HTR-8/SVneo (cell line): ENCODE results near the gene SLC29A2.

ENCODE experiments used
- DNase-seq: peaks from one replicate; pipeline ENCODE4 v3.0.0; 2011; ENCODE audit warnings: low spot score, mixed read lengths; ENCODE audit not compliant: insufficient read length
- FAIRE-seq: peaks from 2 replicates; lab custom pipeline; 2011; peaks lifted over from hg19 to GRCh38; lab: Jason Lieb, UNC

The SLC29A2 gene, protein sequence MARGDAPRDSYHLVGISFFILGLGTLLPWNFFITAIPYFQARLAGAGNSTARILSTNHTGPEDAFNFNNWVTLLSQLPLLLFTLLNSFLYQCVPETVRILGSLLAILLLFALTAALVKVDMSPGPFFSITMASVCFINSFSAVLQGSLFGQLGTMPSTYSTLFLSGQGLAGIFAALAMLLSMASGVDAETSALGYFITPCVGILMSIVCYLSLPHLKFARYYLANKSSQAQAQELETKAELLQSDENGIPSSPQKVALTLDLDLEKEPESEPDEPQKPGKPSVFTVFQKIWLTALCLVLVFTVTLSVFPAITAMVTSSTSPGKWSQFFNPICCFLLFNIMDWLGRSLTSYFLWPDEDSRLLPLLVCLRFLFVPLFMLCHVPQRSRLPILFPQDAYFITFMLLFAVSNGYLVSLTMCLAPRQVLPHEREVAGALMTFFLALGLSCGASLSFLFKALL

DNA sequence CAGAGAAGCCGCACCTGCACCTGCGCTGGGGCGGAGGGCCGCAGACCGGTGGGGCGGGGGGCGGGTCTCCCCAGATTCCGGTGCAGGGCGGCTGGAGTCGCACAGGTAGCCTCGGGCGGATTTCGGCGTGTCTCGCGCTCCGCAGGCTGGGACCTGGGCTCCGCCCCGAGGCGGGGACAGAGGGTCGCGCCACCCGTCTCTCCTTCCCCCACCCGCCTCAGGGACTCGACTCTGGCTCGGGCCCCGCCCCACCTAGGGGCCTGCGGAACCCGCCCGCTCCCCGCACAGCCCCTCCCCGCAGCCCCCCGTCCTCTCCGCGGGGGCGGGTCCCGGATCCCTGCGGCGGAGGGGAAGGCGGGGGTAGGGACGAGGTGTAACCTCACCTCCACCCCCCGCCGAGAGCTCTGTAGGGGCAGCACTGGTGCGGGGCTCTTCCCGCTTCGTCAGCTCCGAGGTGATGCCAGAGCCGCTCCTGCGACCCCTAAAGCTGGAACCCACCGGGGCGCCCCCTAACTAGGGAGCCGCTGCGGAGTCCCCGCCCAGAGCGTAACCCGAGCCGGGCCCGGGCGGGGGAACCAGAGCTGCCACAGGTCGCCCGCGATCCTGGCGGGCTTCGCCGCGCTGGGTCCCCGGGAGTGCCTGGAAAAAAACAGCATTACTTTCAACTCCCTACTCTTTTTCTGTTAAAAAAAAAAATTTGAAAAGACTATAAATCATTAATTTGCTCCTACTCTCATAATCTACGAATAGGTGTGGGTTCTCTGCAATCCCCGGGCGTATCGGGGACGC is at the start of gene SLC29A2:
TSS of gene SLC29A2 (minus strand) at position 134 of the 789 bp plus-strand sequence. CDS start 169 bp downstream, outside the sequence.
- DNase-seq = peak; percentile 91
- peak; percentile 93 for FAIRE-seq

DNA sequence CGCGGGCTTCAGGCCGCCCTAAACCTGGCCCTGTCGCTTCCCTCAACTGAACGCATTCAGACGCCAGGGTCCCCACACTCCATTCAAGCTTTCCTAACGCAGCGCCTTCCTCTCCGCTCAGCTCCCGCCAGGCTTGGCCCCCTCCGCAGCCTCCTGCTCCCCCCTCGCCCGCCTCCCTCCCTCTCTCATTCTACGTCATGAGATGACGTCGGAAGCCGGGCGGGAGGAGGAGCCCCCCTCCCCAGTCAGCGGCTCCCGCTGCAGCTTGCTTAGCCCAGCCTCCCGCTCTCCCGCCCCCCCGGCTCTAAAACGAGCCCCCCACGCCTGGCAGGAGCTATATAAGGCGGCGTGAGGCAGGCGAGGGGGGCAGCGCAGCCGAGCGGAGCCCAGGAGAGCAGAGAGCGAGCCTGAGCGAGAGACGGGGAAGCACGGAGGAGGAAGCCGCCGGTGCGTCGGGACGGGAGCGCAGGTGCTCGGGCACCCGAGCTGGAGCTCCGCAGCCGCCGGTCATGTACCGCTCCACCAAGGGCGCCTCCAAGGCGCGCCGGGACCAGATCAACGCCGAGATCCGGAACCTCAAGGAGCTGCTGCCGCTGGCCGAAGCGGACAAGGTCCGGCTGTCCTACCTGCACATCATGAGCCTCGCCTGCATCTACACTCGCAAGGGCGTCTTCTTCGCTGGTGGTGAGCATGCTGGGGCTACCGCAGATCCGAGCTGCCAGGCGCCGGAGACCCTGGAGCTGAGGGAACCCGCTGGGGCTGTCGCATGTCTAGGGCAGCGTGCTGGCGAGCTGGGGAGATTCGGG is 49.3 kb upstream of the SLC29A2 start, which contains the start of gene NPAS4:
TSS of gene NPAS4 (plus strand) at position 365 of the 806 bp plus-strand sequence. CDS start at position 510, 145 bp downstream.
- FAIRE-seq (no peak), DNase-seq (no peak)

DNA sequence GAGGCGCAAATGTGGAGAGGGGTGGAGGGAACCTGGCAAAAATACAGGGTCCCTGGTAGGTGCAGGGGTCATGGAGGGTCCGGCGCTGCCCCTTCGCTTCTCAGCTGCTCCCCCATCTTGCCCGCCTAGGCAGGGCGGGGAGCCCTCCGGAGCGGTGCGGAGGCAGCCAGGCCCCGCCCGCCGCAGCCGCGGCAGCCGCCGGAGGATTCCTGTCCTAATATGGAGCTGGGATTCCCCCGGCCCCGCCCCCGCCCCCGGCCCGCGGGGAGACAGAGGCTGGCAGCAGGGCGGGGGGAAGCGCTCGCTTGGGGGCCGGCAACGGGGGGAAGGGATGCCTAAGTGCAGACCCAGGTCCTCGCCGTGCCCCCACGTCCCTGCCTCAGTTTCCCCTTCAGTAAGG is 48.3 kb upstream of the SLC29A2 start:
- DNase-seq = no peak

GRCh38 chr11:66418986-66419308 is 47.4 kb upstream of the SLC29A2 start:
- FAIRE-seq (no peak), DNase-seq (no peak)

More for the DNA sequence above, 48.3 kb upstream of the SLC29A2 start:
- FAIRE-seq = no peak

- peak; percentile 97 for DNase-seq
- peak; percentile 95 for FAIRE-seq
Observed at GRCh38 chr11:66418168-66418985, 46.8 kb upstream of the SLC29A2 start.

DNA sequence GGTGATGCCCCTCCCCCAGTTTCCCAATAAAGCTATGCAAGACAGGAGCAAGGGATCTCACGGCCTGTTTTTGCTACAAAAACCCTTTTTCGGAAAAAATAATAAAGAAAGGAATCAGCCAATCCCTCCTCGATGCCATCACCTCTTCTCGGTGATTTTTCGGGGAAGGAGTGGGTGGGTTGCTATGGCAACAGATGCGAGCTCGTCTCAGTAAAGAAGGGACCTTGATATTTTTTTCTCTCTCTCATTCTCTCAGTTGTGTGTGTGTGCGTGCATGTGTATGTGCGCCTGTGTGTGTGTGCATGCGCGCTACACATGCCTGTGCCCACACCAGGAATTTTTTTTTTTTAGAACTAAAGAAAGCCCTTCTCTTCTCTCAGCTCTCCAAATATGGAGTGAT is 45.4 kb upstream of the SLC29A2 start:
- FAIRE-seq = no peak
- no peak for DNase-seq

GRCh38 chr11:66415423-66415822 is 43.9 kb upstream of the SLC29A2 start:
- DNase-seq = no peak
- no peak for FAIRE-seq

DNA sequence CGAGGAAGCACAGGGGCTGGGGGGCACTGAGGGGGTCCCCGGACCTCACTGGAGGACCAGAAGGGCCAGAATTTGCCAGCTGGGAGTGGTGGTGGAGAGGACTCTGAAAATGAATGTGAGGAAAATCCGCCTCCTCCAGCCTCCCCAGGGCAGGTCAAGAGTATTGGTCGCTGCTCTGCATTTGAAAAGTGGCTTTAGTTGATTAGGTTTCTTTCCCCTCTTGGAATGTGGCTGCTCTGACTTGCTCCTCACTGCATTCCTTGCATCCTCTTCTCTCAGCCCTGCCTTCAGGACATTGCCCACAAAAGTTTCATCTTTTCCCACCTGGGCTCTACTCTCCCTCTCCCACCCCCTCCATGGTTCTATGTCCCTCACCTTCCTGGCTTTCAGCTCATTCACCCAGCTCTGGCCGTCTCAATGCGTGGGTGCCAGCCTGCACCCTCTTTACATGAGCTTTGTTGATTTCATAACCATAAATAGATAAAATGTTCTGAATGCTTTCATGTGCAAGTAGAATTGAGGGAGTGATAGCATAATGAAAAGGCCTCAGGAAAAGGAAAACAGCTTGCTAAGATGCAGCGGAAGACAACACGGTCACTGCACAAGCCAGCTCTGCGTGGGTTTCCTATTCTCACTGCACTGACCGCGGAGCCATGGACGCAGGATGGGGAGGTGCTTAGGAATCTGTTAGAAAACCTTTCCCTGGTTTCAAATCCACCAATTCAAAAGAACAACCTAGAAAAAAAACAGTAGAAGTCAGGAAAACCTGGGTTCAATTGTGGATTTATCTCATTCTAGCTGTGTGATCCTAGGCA is 42.8 kb upstream of the SLC29A2 start:
- FAIRE-seq = no peak

DNA sequence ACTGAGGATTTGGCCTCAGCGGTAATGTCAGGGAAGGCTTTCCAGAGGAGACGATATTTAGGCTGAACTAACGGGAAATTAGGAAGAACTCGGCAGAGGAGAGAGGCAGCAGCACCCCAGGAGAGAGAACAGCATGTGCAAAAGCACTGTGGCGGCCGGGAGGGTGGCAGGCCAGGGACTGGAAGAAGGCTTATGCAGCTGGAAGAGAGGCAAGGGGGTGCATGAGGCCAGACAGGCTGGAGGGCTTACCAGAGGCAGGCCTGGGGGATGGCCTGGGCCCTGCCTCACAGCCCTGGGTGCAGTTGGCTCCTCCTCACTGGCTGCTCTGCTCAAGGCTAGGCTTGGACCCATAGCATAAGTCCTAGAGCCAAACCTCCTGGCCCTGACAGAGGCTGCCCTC is 41.6 kb upstream of the SLC29A2 start:
- FAIRE-seq = peak; percentile 16
- no peak for DNase-seq

More for the DNA sequence above, 42.8 kb upstream of the SLC29A2 start:
- DNase-seq = no peak

GRCh38 chr11:66412110-66412509 is 40.5 kb upstream of the SLC29A2 start:
- no peak for DNase-seq

DNA sequence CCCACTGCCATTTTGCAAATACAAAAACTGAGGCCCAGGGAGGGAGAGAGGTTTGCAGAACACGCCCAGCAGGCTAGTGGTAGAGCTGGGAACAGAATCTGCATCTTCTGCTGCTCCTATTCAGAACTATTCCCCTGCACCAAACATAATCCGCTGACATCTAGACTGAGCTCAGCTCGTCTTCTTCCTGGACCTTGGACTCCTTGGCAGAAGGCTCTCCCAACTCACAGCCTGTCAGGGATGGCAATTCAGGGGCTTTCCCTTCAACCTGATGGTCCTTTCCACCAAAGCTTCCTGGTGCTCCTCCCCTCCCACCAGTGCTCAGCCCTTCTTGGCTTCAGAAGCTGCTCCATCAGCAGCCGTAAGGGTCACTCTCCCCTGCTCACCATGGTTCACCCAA is 39.8 kb upstream of the SLC29A2 start:
- FAIRE-seq (peak; percentile 16), DNase-seq (no peak)

More at GRCh38 chr11:66412110-66412509, 40.5 kb upstream of the SLC29A2 start:
- no peak for FAIRE-seq

DNA sequence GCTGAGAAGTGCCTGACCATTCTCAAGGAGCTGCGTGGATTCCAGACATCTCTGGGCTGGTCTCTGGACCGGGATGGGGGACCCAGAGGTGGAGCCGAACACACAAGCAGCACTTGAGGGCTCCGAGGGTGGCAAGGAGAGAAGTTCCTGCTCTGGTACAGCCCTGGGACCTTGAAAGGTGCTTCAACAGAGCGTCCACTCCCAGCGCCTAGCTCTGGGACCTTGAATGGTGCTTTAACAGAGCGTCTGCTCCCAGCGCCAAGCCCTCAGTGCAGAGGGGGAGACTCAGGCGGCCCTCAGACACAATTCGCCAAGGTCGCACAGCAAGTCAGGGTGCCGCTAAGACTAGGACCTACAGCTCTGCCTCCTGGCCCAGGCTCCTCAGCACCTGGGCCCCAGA is 38.6 kb upstream of the SLC29A2 start:
- peak; percentile 16 for FAIRE-seq
- DNase-seq = no peak

GRCh38 chr11:66409226-66409625 is 37.7 kb upstream of the SLC29A2 start:
- no peak for DNase-seq
- FAIRE-seq = no peak

GRCh38 chr11:66408488-66409214 is 37.1 kb upstream of the SLC29A2 start:
- peak; percentile 94 for DNase-seq
- FAIRE-seq = peak; percentile 99

DNA sequence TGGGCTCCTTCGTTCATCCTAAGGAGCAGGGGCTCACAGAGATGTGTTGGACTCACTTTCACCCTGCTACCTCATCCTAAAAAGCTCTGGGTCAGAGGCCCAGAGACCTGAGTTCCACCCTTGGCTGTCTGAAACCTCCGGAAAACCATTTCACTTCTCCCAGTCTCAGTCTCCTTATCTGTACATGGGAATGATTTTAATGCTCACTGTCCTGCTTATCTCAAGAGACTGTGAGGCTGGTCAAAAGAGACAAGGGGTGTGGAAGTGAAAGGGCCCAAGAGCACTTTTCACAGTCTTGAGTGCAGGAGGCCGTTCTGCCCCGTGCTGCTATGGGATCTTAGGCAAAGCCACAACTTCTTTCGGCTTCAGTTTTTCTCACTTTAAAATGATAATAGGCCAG is 36.1 kb upstream of the SLC29A2 start:
- DNase-seq = no peak
- FAIRE-seq = no peak

GRCh38 chr11:66393954-66394353 is 22.4 kb upstream of the SLC29A2 start:
- no peak for DNase-seq

GRCh38 chr11:66391322-66391721 is 19.8 kb upstream of the SLC29A2 start:
- FAIRE-seq (no peak), DNase-seq (no peak)

More at GRCh38 chr11:66393954-66394353, 22.4 kb upstream of the SLC29A2 start:
- FAIRE-seq = no peak
